Middle frontal gyrus (tissue), 1 donor: Measurements from ENCODE around the gene PBRM1.
"Not testable (repeated sequence)": the region's sequence is repeated elsewhere in the genome, so short reads cannot be mapped to it uniquely, and the experiment has no call there.

ENCODE experiments used
- DNase-seq: peaks from one replicate; pipeline ENCODE4 v3.0.0-alpha.2; 2015; ENCODE audit warnings: low spot score; ENCODE audit errors: extremely low spot score

PBRM1 gene

GRCh38 chr3:52536369-52537164, 149.1 kb downstream of the PBRM1 start, which contains the start of gene UQCC5:
TSS of gene UQCC5 (plus strand) at chr3:52536605. CDS start at chr3:52536756, 151 bp downstream.
- peak; percentile 96 for DNase-seq

- DNase-seq: no peak
These were observed 149.7 kb downstream of the PBRM1 start for GRCh38 chr3:52536112-52536368.

GRCh38 chr3:52535411-52536111, 150.2 kb downstream of the PBRM1 start:
- DNase-seq: no peak

GRCh38 chr3:52534281-52535183, 151.2 kb downstream of the PBRM1 start:
- no peak for DNase-seq

- peak; percentile 22 for DNase-seq
These were observed 152.0 kb downstream of the PBRM1 start, which contains the start of gene NT5DC2 for GRCh38 chr3:52533623-52534280. TSS of gene NT5DC2 (minus strand) at chr3:52533857. CDS start at chr3:52533737, 120 bp downstream.

GRCh38 chr3:52532838-52533622, 152.7 kb downstream of the PBRM1 start:
- no peak for DNase-seq

GRCh38 chr3:52532517-52532837, 153.2 kb downstream of the PBRM1 start:
- DNase-seq: no peak

- no peak for DNase-seq
These were observed 153.7 kb downstream of the PBRM1 start for GRCh38 chr3:52531860-52532516.

GRCh38 chr3:52530918-52531826, 154.5 kb downstream of the PBRM1 start:
- DNase-seq: no peak

- no peak for DNase-seq
These were observed 156.1 kb downstream of the PBRM1 start for GRCh38 chr3:52529376-52530333.

- DNase-seq: no peak
These were observed 156.9 kb downstream of the PBRM1 start for GRCh38 chr3:52528586-52529375.

- DNase-seq: no peak
These were observed 157.8 kb downstream of the PBRM1 start for GRCh38 chr3:52527732-52528585.

- no peak for DNase-seq
These were observed 158.5 kb downstream of the PBRM1 start for GRCh38 chr3:52527039-52527731.

- DNase-seq: not testable (repeated sequence)
These were observed 159.1 kb downstream of the PBRM1 start for GRCh38 chr3:52526671-52527038.
